Measurements from ENCODE around the gene PTPRG.

- TF ChIP-seq POLR2AphosphoS5 (IDR thresholded peaks at IDR 0.05; ENCODE audit: low read depth, low read length) (no peak), REST (IDR thresholded peaks at IDR 0.05; ENCODE audit: insufficient read depth in 1 of 2, low read depth in 2 of 2, low read length in 1 of 2) (no peak)
Observed at GRCh38 chr3:61783993-61784718, 222.8 kb downstream of the PTPRG start.

Measured in Panc1 (cell line).